IPS DF 4.7 (cell line): Measurements from ENCODE around the gene CSNK2B.

Experiments
- DNase-seq: peaks from one replicate; pipeline ENCODE4 v3.0.0-alpha.2; 2013; ENCODE audit warnings: low spot score; ENCODE audit errors: extremely low read depth

Gene CSNK2B

DNA sequence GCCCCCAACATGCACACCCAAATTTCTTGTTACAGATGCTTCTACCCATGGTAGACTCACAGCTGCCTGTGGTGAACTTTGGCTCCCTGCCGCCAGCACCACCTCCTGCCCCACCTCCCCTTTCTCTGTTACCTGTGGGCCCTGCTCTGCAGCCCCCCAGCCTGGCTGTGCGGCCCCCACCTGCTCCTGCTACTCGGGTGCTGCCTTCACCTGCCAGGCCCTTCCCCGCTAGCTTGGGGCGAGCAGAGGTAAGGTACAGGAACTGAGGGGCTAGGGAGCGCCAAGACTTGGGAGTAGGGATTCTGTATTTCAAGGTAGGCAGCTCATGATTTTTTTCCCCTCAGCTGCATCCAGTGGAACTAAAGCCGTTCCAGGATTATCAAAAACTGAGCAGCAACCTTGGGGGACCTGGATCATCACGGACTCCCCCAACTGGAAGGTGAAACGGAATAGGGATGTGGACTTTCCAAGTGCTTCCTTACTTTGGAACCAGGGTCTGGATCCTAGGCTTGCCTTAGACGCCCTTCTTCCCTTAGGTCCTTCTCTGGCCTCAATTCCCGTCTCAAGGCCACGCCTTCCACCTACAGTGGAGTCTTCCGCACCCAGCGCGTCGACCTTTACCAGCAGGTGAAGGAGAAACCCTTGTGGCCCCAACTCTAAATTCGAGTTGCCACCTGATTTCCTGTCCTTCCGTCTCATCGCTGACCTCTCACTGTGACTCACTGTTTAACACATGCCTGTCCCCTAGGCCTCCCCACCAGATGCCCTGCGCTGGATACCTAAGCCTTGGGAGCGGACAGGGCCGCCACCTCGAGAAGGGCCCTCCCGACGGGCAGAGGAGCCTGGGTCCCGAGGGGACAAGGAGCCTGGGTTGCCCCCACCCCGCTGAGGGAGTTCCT is 28.9 kb upstream of the CSNK2B start:
- no peak for DNase-seq

DNA sequence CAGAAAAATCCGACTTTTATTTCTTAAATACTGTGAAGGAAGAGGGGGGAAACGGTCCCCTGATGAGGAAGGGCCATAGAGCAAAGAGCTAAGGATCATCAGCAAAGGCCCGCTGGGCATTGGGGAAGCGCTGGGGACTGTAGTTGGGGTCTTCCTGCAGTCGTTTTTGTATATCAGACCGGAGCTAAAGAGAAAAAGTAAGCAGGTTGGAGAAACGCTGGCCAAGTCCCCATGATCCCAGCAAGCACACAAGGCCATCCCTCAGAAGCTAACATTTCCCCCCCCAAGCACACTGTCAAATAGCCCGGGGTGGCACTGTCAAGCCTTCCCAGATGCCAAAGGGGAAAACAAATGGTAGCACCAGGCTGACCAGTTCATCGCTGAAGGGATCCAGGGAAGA is 26.8 kb upstream of the CSNK2B start:
- no peak for DNase-seq

DNA sequence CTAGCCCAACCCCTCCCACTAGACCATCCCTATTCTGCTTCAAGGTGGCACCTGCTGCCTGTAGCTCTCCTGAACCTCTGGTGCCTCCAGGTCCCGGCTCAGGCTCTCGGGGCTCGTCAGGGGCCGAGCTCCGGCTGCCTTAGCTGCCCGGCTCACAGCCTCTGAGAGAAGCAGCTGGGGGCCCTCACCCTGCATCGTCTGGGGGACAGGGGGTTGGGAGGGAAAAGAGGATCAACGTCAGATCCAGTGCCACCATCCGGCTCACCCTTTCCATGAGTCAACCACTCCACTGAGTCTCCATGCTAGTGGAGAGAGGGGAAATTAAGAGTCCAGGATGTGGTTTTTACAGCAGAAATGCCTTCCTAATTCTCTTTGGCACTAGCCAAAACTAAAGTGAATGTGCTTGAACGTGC is 26.4 kb upstream of the CSNK2B start:
- DNase-seq = no peak

DNA sequence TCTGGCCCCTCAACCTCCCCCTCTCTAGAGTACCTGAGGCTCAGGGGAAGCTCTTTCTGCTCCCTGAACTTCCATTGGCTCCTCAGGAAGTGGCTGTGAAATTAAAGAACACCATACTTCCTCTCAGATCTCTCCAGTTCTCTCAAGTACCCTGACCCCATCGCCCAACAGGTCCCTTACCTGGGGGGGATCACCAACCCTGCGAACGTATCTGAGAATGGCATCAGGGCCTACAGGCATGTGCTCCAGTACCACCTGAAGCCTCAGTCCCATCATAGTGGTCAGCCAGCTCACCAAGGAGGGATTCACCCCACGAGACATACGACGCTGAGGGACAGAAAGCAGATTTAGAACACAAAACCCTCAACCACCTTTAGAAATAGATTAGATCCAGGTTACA is 25.3 kb upstream of the CSNK2B start:
- no peak for DNase-seq

DNA sequence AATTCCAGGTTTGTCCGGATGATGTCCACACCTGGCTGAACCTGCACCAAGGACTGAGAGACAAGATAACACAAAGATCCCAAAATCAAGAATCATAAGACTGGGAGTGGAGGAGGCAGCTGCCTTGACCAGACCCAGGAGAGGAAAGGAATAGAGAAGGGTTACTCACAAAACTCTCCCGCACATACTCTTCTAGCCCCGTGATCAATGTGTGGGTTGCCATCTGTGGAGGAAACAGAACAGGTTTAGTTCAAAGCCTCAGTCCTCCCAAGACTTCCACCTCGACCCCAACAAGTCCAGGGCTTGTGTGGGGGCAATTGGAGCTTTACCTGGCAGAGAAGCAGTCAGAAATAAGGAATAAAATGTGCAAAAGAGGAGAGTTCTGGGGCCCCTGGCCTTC is 24.5 kb upstream of the CSNK2B start:
- DNase-seq = no peak

DNA sequence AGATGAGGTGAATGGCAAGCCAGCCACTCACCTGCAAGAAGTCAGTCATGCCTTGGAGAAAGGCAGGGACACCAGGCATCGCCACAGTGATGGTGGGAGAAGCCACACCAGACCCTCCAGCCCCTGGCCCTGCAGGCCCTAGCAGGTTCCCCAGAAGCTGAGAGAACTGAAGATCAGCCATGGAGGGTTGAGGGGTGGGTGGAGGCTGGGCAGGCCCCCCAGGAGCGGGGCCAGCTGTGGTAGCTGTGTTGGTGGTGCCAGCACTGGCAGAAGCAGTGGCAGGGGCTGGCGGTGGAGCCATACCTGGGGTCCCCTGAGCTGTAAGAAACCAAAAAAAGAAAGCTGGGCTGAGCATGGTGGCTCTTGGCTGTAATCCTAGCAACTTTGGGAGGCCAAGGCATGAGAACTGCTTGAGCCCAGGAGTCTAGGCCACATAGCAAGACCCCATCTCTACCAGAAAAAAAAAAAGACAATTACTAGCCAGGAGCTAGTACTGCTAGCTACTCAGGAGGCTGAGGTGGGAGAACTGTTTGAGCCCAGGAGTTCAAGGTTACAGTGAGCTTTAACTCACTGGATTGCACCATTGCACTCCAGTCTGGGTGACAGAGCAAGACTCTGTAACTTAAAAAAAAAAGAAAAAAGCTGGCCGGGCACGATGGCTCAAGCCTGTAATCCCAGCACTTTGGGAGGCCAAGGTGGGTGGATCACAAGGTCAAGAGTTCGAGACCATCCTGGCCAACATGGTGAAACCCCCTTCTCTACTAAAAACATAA is 22.9 kb upstream of the CSNK2B start:
- DNase-seq = no peak

DNA sequence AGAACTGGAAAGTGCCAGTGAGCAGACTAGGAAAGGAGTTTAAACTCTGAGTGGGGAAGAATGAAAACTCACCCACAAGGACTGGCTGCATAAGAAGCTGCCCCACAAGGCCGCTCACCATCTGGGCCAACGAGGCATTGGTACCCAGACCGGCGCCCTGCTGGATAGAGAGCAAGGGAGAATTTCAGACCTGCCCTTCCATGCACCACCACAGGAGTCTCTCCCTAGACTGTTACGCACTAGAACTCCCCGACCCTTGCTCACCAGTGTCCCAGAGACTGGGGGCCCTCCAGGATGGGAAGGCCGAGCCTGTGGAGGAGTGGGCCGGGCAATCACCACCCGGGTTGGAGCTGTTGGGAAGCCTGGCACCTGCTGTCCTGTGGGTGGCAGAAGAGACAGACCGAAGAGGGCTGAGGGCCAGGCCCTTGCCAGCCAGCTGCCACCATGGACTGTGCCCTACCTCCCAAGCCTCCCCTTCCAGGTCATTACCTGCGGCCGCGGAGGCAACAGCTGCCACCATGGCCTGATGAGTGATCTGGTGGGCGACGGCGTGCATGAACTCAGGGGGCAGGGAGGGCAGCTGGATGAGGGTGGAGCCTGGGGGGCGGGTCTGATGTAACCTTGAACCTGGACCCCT is 21.9 kb upstream of the CSNK2B start:
- DNase-seq = no peak

DNA sequence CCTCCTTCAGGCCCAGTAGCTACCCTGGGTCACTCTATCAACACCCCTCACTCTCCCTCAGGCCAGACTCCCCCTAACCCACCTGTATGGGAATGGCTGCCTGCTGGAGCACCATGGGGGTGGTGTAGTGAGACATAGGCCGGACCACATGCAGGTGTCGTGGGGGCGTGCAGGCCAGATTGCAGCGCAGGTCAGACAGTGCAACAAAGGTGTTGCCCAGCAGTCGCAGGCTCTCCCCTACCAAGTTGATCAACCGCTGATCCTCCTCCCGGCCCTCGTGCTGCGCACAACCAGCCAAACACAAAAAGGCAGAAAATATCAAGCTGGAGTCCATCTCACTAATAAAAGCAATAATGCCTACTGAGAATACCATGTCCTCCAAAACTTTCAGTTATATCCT is 20.6 kb upstream of the CSNK2B start:
- no peak for DNase-seq

DNA sequence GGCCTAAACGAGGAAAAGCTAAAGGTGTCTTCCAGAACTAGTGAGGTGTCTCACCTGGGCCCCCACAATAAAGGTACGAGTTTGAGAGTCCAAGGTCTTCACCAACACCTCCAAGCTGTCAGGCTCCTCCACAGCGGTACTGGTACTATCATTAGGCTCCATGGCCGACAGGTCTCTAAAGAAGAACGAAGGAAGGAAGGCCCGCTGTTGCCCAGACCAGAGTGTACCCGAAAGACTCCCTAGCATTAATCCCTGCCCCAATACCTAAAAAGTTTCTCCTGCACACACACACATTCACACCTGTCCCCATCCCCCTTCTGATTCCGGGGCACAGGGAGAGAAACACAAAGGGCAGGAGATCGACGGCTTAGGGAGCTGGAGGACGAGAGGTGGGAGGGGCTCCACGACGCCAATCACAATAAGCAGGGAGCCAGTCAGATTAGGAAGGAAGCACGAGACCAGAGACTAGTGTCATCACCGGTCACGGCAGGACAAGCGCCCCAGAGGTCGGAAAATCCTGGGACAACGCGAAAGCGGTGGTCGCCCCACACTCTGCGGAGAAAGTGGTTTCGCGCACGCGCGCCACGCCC is 14.2 kb upstream of the CSNK2B start:
- no peak for DNase-seq

DNA sequence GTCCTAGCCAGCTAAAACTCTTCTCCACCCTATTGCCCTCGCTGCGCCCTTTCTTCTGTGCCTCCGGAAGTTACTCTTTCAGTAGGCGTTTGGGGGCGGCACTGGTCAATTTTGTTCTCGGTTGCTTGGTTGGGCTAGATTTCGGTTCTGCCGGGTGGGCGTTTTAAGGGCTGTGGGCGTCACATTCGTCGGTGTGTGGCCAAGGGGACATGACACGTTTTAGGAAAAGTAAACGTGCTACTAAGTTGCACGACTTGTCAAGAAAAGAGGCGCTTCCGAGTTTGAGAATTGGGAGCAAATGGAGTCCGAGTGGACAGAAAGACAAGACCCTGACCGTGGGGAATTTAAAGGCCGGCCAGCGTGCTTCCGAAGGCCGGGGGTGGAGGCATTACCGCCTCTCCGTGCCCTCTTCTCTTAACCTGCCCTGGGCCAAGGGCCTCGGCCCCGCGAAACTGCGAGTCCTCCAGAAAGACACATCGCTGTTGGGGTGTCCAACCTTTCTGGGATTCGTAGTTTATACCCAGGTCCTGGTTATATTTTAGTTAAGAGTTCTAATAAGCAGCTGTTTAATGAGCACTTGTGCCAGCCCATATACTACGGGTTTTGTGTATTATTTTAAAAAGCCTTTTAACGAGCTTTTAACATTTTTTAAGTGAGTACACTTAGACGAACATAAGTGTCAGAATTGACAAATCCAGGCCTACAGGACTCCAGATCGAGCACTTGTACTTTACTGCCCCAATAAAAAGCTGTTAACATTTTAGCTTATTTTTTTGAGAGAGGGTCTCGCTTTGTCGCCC is 12.8 kb upstream of the CSNK2B start:
- peak; percentile 90 for DNase-seq

DNA sequence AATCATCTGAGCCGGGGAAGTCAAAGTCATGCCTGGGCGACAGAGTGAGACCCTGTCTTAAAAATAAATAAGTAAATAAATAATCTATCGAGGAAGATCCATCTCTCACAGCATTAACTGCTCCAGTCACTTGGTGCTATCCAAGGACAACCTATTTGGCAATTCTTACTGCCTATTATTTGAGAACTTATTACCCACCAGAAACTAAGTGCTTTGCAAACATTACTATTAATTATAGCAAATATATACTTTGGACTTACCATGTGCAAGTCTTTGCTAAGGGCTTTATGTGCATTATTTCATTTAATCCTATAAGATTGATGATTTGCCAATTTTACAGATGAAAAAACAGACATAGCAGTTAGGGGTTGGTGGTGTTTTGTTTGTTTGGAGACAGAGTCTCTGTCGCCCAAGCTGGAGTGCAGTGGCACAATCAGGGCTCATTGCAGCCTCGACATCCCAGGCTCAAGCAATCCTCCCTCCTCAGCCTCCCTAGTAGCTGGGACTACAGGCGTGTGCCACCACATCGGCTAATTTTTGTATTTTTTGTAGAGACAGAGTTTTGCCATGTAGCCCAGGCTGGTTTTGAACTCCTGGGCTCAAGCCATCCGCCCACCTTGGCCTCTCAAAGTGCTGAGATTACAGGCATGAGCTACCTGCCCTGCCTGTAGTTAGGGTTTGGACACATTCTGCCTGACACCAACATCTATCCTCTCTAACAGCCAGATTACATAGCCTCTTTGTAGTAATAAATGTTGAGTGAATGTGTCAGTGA is 11.1 kb upstream of the CSNK2B start:
- no peak for DNase-seq

DNA sequence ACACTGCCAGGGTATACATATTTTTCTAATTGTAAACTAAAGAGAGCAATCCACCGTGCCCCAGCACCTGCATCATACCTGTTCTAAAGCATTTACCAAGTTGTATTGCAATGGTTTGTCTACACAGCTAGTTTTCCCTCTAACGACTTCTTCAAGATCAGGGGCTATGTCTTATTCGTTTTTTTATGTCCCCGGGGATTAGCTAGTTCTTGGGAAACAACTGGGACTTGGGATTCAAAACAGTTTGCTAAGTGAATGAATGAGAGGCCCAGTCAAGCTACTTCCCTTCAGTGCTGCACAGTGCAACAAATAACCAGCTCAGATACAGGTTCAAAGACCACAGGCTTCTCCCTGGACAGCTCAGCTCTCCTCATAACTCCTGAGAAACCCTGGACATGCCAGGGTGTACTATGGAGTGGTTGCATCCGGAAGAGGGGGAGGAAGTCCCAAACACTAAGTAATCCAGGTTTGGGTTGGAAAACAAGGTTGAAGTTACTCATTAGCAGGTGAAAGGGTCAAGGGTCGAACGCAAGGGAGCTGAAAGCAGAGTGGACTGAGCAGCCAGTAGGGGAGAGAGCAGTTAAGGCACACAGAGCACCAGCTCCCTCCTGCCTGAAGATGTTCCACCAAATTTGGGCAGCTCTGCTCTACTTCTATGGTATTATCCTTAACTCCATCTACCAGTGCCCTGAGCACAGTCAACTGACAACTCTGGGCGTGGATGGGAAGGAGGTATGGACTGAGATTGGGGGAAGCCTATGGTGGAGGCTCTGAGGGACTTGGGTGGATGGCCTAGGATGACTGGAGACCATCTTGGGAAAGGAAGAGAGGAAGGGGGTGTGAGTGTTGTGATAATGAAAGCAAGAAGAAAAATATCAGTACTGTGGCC is 10.3 kb upstream of the CSNK2B start, which contains the start of gene APOM:
Gene APOM (plus strand): TSS at position 546 of the 889 bp plus-strand sequence. CDS start 73 bp downstream, at position 619.
- DNase-seq = no peak

DNA sequence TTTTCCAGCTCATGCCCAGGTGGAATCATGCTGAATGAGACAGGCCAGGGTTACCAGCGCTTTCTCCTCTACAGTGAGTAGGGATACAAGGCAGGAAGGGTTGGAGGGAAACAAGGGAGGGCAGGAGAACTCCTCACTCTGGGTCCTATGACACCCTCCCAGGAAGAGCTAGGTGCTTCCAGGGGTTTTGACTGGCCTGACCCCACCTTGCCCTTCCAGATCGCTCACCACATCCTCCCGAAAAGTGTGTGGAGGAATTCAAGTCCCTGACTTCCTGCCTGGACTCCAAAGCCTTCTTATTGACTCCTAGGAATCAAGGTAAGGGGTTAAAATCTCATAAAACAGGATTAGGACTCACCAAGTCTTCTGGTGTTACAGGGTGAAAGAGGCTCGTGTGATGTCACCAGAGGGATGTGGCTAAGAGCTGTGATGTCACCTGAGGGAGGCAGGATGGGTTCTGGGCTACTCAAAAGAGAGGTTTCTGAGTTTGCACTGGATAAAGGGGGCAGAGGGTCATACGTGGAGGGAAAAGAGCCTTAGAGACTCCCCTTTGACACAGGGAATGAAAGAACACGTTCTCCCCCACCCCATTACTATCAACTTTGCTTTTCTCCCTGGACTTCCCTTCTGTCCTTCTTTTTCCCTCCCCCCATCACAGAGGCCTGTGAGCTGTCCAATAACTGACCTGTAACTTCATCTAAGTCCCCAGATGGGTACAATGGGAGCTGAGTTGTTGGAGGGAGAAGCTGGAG is 8.3 kb upstream of the CSNK2B start:
- DNase-seq = no peak

DNA sequence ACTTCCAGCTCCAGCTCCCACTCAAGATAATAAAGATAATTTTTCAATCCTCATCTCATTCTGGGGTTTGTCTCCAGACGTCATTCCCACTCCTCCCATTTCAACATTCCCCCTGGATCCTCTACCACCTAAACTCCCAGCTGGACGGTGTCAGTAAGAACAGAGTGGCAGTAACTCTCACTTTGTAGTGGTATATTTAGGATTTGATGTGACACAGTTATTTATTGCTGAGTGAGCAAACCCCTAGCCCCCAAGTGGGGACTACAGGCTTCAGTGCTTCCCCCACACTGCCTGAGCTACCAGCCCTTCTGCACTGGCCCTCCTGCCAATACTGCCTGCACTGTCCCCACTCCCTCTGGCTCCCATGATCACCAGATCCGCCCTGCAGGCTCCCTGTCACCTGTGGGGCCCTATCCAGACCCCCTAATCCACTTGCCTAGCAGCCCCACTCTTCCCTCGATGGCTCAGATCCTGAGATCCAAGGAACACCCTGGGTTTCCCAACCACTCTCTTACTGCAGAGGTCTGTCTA is 7.7 kb upstream of the CSNK2B start:
- DNase-seq = no peak

DNA sequence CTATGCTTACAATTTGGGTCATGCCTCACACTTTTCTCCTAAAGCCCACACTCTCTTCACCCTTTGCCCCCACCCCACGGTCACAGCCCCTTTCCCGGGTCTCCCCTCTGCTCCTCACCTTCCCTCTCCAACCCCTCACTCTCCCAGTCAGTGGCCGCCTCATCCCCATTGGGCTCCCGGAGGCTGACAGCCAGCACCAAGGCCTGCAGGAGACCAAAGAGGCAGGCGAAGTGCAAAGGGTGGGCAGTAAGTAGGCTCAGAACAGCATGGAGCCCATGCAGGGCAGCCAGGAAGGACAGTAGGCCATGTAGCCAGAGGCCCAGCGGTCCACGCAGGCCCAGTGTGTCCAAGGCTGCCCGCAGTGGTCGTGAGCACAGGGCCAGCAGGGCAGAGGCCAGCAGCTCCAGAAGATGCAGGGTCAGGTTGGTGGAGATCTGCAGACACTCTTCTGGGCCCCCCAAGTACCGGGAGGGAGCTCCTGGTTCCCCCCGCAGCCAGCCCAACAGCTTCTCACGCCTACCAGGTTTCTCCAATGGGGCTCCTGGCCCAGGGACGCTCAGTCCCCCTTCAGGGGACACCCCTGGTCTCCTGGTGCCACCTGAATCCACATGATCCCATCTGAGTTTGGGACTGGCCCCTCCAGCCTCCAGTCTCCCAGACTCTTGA is 6.8 kb upstream of the CSNK2B start:
- DNase-seq = no peak

DNA sequence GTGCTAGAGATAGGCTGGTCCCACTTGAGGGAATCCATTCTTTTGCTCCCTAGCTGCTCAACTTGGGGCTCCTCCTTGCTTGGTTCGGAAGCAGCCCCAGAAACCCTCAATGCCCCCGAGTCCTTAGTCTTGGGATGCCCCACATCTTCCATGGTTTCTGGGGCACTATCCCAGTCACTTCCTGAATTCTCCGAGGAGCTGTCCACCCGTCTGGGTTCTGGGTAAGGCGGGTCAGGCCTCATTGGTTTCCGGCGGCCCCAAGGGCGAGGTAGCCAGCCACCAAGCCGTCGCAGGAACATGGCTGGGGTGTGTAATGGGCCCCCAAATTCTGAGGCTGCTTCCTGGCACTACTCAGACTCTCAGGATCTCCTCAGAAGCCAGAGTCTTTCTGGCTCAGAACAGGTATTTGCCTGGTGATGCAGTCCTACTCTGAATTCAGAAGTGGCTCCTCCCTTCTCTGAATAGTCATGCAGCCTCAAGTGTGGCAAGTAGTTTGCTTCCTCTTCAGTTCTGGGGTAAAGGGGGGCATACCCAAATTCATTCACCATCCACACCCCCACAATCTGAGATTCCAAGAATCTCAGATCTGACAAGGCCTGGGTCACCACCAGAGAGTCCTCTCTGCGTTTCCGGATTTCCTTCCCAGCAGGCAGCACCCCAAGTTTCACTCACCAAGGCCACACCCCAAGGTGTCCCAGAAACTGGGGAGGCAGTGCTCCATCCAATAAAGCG is 6.1 kb upstream of the CSNK2B start:
- DNase-seq = no peak
